Measurements from ENCODE around the gene ZCCHC24.

The ZCCHC24 gene

GRCh38 chr10:79430325-79430905 lies 15.0 kb downstream of the ZCCHC24 start:
- Histone ChIP-seq H3K27ac (ENCODE audit: low read depth, low read length, poor library complexity, severe bottlenecking) (no peak overlapping the region), H3K9me2 (ENCODE audit: low read depth, low read length) (no peaks in the 10 kb centered on the region), H3K36me3 (ENCODE audit: insufficient read depth, low read length) (no peaks in the 10 kb centered on the region), H3F3A (ENCODE audit: insufficient read depth, low read length) (no peaks in the 10 kb centered on the region), H3K4me2 (ENCODE audit: low read length) (no peak overlapping the region), H3K9ac (ENCODE audit: low read length) (no peak overlapping the region), H3K4me3 (ENCODE audit: low read depth, low read length, poor library complexity, severe bottlenecking) (no peak overlapping the region), H3K79me2 (ENCODE audit: insufficient read depth, low read length) (no peaks in the 10 kb centered on the region), H3K4me1 (ENCODE audit: insufficient read depth, low read length, severe bottlenecking) (no peaks in the 10 kb centered on the region), H4K20me1 (ENCODE audit: insufficient read depth, low read length) (no peaks in the 10 kb centered on the region), H3K27me3 (ENCODE audit: insufficient read depth, low read length) (no peaks in the 10 kb centered on the region), H3K9me3 (ENCODE audit: low read length) (no peaks in the 10 kb centered on the region), H2AFZ (ENCODE audit: low read length) (no peak overlapping the region)
- TF ChIP-seq CTCF (IDR thresholded peaks at IDR 0.05; ENCODE audit: low read length) (no peak), EZH2 (IDR thresholded peaks at IDR 0.05; ENCODE audit: borderline replicate concordance, low read length) (no peak)

- H3K27ac ChIP-seq (ENCODE audit: low read depth, low read length, poor library complexity, severe bottlenecking): no peak overlapping the region
- H3K9me2 ChIP-seq (ENCODE audit: low read depth, low read length): no peaks in the 10 kb centered on the region
- no peaks in the 10 kb centered on the region for H3K36me3 ChIP-seq (ENCODE audit: insufficient read depth, low read length)
- no peaks in the 10 kb centered on the region for H3F3A ChIP-seq (ENCODE audit: insufficient read depth, low read length)
- no peaks in the 10 kb centered on the region for H3K9me3 ChIP-seq (ENCODE audit: low read length)
- H3K27me3 ChIP-seq (ENCODE audit: insufficient read depth, low read length): no peaks in the 10 kb centered on the region
- no peaks in the 10 kb centered on the region for H4K20me1 ChIP-seq (ENCODE audit: insufficient read depth, low read length)
- H2AFZ ChIP-seq (ENCODE audit: low read length): no peak overlapping the region
- no peak overlapping the region for H3K4me2 ChIP-seq (ENCODE audit: low read length)
- TF ChIP-seq CTCF (IDR thresholded peaks at IDR 0.05; ENCODE audit: low read length): no peak
- H3K9ac ChIP-seq (ENCODE audit: low read length): no peak overlapping the region
- H3K4me3 ChIP-seq (ENCODE audit: low read depth, low read length, poor library complexity, severe bottlenecking): no peak overlapping the region
- no peaks in the 10 kb centered on the region for H3K79me2 ChIP-seq (ENCODE audit: insufficient read depth, low read length)
- H3K4me1 ChIP-seq (ENCODE audit: insufficient read depth, low read length, severe bottlenecking): no peaks in the 10 kb centered on the region
Observed at GRCh38 chr10:79429751-79430150, 15.7 kb downstream of the ZCCHC24 start.

GRCh38 chr10:79427965-79428364 lies 17.5 kb downstream of the ZCCHC24 start:
- TF ChIP-seq CTCF (IDR thresholded peaks at IDR 0.05; ENCODE audit: low read length) (no peak), EZH2 (IDR thresholded peaks at IDR 0.05; ENCODE audit: borderline replicate concordance, low read length) (no peak)
- Histone ChIP-seq H3K4me1 (ENCODE audit: insufficient read depth, low read length, severe bottlenecking) (no peaks in the 10 kb centered on the region), H3K9me2 (ENCODE audit: low read depth, low read length) (no peaks in the 10 kb centered on the region), H4K20me1 (ENCODE audit: insufficient read depth, low read length) (no peaks in the 10 kb centered on the region), H3K9me3 (ENCODE audit: low read length) (no peaks in the 10 kb centered on the region), H3F3A (ENCODE audit: insufficient read depth, low read length) (no peaks in the 10 kb centered on the region), H3K36me3 (ENCODE audit: insufficient read depth, low read length) (no peaks in the 10 kb centered on the region), H3K4me3 (ENCODE audit: low read depth, low read length, poor library complexity, severe bottlenecking) (no peak overlapping the region), H3K4me2 (ENCODE audit: low read length) (no peak overlapping the region), H3K9ac (ENCODE audit: low read length) (no peak overlapping the region), H3K27me3 (ENCODE audit: insufficient read depth, low read length) (no peaks in the 10 kb centered on the region), H2AFZ (ENCODE audit: low read length) (no peak overlapping the region), H3K79me2 (ENCODE audit: insufficient read depth, low read length) (no peaks in the 10 kb centered on the region), H3K27ac (ENCODE audit: low read depth, low read length, poor library complexity, severe bottlenecking) (no peak overlapping the region)
